MCF 10A (cell line): ENCODE data around the gene WIF1. TPM values are rescaled to one million over a fixed set of nuclear protein-coding genes. Genes with fewer than 3 reads are reported as not detected.

Source experiments
- BruUV-seq: library from RNA; stranded (reverse); fragments of 400-500 nt; replicated peaks from 2 replicates; lab custom pipeline; 2021; lab: Mats Ljungman, UMichigan
- CTCF ChIA-PET: fragments of 300-600 bp; sonication (Branson Sonifier 250); formaldehyde crosslinking; extraction: SDS; loops from one replicate; lab custom pipeline; 2021; ENCODE audit warnings: antibody characterized with exemption, inconsistent platforms; lab: Yijun Ruan, JAX
- POLR2A ChIA-PET: fragments of 300-600, 350-650 bp; sonication (Branson Sonifier 250); formaldehyde crosslinking; extraction: SDS; loops from one replicate; lab custom pipeline; 2020; ENCODE audit warnings: antibody characterized with exemption, inconsistent platforms; lab: Yijun Ruan, JAX
- DNase-seq: peaks from one replicate; pipeline ENCODE4 v3.0.0-alpha.2; 2018; ENCODE audit not compliant: unreplicated experiment
- H3K27ac Mint-ChIP-seq: one replicate; pipeline ENCODE4 v1.8.0; 2022; ENCODE audit warnings: mild to moderate bottlenecking, low read depth, mixed read lengths; ENCODE audit not compliant: unreplicated experiment
- H3K27me3 Mint-ChIP-seq: one replicate; pipeline ENCODE4 v1.8.0; 2022; ENCODE audit warnings: mixed read lengths; ENCODE audit not compliant: insufficient read depth, unreplicated experiment
- H3K36me3 Mint-ChIP-seq: one replicate; pipeline ENCODE4 v1.8.0; 2022; ENCODE audit warnings: mild to moderate bottlenecking, moderate library complexity, mixed read lengths; ENCODE audit not compliant: insufficient read depth, unreplicated experiment
- H3K4me1 Mint-ChIP-seq: one replicate; pipeline ENCODE4 v1.8.0; 2022; ENCODE audit warnings: mixed read lengths; ENCODE audit not compliant: insufficient read depth, unreplicated experiment
- H3K4me3 Mint-ChIP-seq: one replicate; pipeline ENCODE4 v1.8.0; 2022; ENCODE audit warnings: mild to moderate bottlenecking, moderate library complexity, mixed read lengths; ENCODE audit not compliant: unreplicated experiment
- H3K9me3 Mint-ChIP-seq: one replicate; pipeline ENCODE4 v1.8.0; 2022; ENCODE audit warnings: mixed read lengths; ENCODE audit not compliant: unreplicated experiment
- intact Hi-C: fragments of 100-400 bp; cut with micrococcal nuclease; formaldehyde crosslinking; loops from 2 replicates; pipeline ENCODE4 v1.14.1; 2022
- total RNA-seq: library from RNA; stranded (reverse); gene quantifications from 2 replicates; pipeline ENCODE4 v1.2.3, GENCODE V29; 2022
- TF ChIP-seq, protein P1 (sequence below): fragments of 200-600 bp; IDR thresholded peaks from one replicate; pipeline ENCODE4 v1.8.0; 2022; ENCODE audit warnings: antibody characterized with exemption, mild to moderate bottlenecking; ENCODE audit not compliant: unreplicated experiment

WIF1 gene
- total RNA-seq, 1 experiment from 2014 or later: not detected

DNA sequence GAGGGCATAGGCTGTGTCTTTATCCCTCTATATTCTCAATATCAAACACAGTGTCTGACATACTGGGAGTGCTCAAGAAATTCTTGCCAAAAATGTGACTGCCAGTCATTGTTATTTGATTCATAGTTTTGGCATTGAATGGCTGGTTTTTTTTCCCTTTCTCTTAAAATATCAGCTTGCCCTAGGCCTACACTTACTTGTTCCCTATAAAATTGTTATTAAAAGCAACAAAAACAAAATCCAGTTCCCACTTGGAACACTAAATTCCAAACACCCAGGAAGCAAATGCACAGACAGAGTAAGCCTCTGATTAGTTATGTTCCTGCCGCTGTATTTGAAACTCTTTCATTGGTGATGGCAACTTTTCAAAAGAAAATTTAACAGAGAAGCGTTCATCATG is 110.7 kb downstream of the WIF1 start:
- no peaks in the 10 kb centered on the region for H3K4me1 Mint-ChIP-seq
- no peaks in the 10 kb centered on the region for H3K9me3 Mint-ChIP-seq
- H3K36me3 Mint-ChIP-seq: no peaks in the 10 kb centered on the region
- BruUV-seq: no TSS peak
- intact Hi-C loops: no loop called here
- CTCF ChIA-PET: interaction anchor here (0.6 to 1.8 kb wide), 4 partner anchors 96 to 459 kb away, joined by 3 to 8 read pairs (median 5); no protein-coding TSS in a partner anchor
- TF ChIP-seq, protein P1, sequence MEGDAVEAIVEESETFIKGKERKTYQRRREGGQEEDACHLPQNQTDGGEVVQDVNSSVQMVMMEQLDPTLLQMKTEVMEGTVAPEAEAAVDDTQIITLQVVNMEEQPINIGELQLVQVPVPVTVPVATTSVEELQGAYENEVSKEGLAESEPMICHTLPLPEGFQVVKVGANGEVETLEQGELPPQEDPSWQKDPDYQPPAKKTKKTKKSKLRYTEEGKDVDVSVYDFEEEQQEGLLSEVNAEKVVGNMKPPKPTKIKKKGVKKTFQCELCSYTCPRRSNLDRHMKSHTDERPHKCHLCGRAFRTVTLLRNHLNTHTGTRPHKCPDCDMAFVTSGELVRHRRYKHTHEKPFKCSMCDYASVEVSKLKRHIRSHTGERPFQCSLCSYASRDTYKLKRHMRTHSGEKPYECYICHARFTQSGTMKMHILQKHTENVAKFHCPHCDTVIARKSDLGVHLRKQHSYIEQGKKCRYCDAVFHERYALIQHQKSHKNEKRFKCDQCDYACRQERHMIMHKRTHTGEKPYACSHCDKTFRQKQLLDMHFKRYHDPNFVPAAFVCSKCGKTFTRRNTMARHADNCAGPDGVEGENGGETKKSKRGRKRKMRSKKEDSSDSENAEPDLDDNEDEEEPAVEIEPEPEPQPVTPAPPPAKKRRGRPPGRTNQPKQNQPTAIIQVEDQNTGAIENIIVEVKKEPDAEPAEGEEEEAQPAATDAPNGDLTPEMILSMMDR: no peak
- H3K4me3 Mint-ChIP-seq: no peak overlapping the region
- H3K27me3 Mint-ChIP-seq: peaks cover 18% of the 10 kb centered on the region
- DNase-seq: no peak
- no peak overlapping the region for H3K27ac Mint-ChIP-seq
- POLR2A ChIA-PET: interaction anchor here (0.7 to 2.7 kb wide), 2 partner anchors 14 to 1318 kb away, joined by 3 to 11 read pairs; no protein-coding TSS in a partner anchor

DNA sequence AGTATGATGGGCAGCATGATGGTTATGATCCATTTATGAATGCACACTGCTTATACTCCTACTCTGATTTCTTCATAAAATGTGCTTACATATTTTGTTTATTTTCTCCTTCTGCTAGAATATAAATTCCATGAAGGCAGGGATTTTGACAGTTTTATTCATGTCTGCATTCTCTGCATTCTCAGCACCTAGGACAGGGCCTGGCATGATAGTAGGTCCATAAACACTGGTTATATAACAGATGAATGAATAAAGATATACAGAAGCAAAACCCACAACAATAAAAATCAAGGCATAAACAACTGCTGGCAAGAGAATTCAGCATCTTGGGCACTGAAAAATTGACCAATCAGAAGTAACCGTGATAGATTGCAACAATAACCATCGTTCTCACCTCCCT is 115.4 kb downstream of the WIF1 start:
- no peak for DNase-seq
- ChIA-PET CTCF (no interaction called here), POLR2A (no interaction called here)
- Mint-ChIP-seq H3K4me3 (no peak overlapping the region), H3K27ac (no peak overlapping the region), H3K4me1 (peaks cover 10% of the 10 kb centered on the region), H3K27me3 (no peaks in the 10 kb centered on the region), H3K36me3 (no peaks in the 10 kb centered on the region), H3K9me3 (no peaks in the 10 kb centered on the region)
- TF ChIP-seq, protein P1: no peak
- BruUV-seq: no TSS peak
- intact Hi-C loops: no loop called here

DNA sequence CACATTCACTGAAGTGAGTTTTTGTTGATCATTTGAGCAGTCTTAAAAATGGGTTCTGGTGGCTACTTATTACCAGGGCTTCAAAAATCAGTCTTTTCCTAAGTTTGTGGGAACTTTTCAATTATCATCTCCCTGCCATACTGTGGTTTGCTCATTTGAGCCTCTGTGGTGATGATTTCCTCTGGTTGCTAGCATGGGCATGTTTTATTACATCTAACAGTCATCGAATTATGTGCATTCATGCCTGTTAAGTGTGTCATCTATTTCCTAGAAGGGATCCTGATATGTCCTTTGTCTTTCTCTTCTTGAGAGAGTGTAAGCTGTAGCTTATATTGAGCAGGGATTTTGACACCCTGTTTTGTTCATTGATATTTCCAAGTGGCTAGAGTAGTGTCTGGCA is 116.8 kb downstream of the WIF1 start:
- H3K27me3 Mint-ChIP-seq: no peaks in the 10 kb centered on the region
- no peak overlapping the region for H3K4me3 Mint-ChIP-seq
- TF ChIP-seq, protein P1: no peak
- CTCF ChIA-PET: interaction anchor here (0.8 kb wide), 1 partner anchor 1083 kb away, joined by 3 read pairs; no protein-coding TSS in a partner anchor
- H3K27ac Mint-ChIP-seq: no peak overlapping the region
- POLR2A ChIA-PET: interaction anchor here (0.8 kb wide), 1 partner anchor 8 kb away, joined by 4 read pairs; no protein-coding TSS in a partner anchor
- H3K36me3 Mint-ChIP-seq: no peaks in the 10 kb centered on the region
- no peaks in the 10 kb centered on the region for H3K9me3 Mint-ChIP-seq
- DNase-seq: peak; percentile 51
- peaks cover 10% of the 10 kb centered on the region for H3K4me1 Mint-ChIP-seq
- intact Hi-C loops: no loop called here
- no TSS peak for BruUV-seq

Other genes with a start within 250 kb of the WIF1 start
- 21.8 and 27.7 TPM in 2 replicates for gene LEMD3, start 48.3 kb upstream of the WIF1 start, total RNA-seq
- 31.1 and 35.1 TPM in 2 replicates for gene MSRB3, start 157.4 kb upstream of the WIF1 start, total RNA-seq